Activated CD4-positive, alpha-beta T cell treated with anti-CD3 and anti-CD28 coated beads, Interleukin-2, amount 10 ng/mL, durations not matched to agents 7 days and 5 days (primary cell): ENCODE results near the gene TRIM41. TPM values are rescaled to one million over a fixed set of nuclear protein-coding genes. Genes with fewer than 3 reads are reported as not detected.
A peak's percentile ranks its signal among the peaks of the same experiment; 100 is the strongest.
"Not testable (repeated sequence)": the region's sequence is repeated elsewhere in the genome, so short reads cannot be mapped to it uniquely, and the experiment has no call there.

ENCODE experiments used
- CTCF ChIA-PET: fragments of 350-600 bp; sonication (Branson Sonifier 250); formaldehyde crosslinking; loops from one replicate; lab custom pipeline; 2021; ENCODE audit warnings: antibody characterized with exemption; lab: Charles Lee
- POLR2A ChIA-PET: fragments of 350-600 bp; sonication (Branson Sonifier 250); formaldehyde crosslinking; loops from one replicate; lab custom pipeline; 2021; ENCODE audit warnings: antibody characterized with exemption; lab: Charles Lee
- DNase-seq: peaks from one replicate; pipeline ENCODE4 v3.0.0-alpha.2; 2020
- H3K27ac Mint-ChIP-seq: one replicate; pipeline ENCODE4 v1.8.0; 2021; ENCODE audit warnings: mild to moderate bottlenecking, moderate library complexity, mixed read lengths
- H3K27me3 Mint-ChIP-seq: one replicate; pipeline ENCODE4 v1.8.0; 2021; ENCODE audit warnings: mixed read lengths
- H3K36me3 Mint-ChIP-seq: one replicate; pipeline ENCODE4 v1.8.0; 2021; ENCODE audit warnings: low read depth, mixed read lengths
- H3K4me1 Mint-ChIP-seq: one replicate; pipeline ENCODE4 v1.8.0; 2021; ENCODE audit warnings: mixed read lengths
- H3K4me3 Mint-ChIP-seq: one replicate; pipeline ENCODE4 v1.8.0; 2021; ENCODE audit warnings: mild to moderate bottlenecking, moderate library complexity, mixed read lengths
- H3K9me3 Mint-ChIP-seq: one replicate; pipeline ENCODE4 v1.8.0; 2021; ENCODE audit warnings: mixed read lengths
- total RNA-seq, 2 experiments: library from RNA; stranded (reverse); gene quantifications; one replicate each; pipeline ENCODE4 v1.2.3, GENCODE V29; 2021

The TRIM41 gene
- 10 to 100 TPM; 34.7 to 36.9 TPM for total RNA-seq

- Mint-ChIP-seq H3K27ac (peak within 1 kb of the TSS; percentile 99), H3K36me3 (peaks cover 5% of the 10 kb centered on the region), H3K4me1 (peaks cover 67% of the 10 kb centered on the region), H3K4me3 (peak within 1 kb of the TSS; percentile 97), H3K27me3 (peaks cover 5% of the 10 kb centered on the region), H3K9me3 (no peaks in the 10 kb centered on the region)
- ChIA-PET CTCF (interaction anchor here (0.6 to 2.6 kb wide), 7 partner anchors 8 to 34 kb away, joined by 3 to 13 read pairs (median 4); partner anchors contain the start of gene RACK1), POLR2A (interaction anchor here (1.0 to 2.1 kb wide), 3 partner anchors 12 to 38 kb away, joined by 3 to 10 read pairs (median 4); partner anchors contain the start of genes RACK1 and TRIM52)
- peak; percentile 97 for DNase-seq
Measured at GRCh38 chr5:181223058-181223728, at the start of gene TRIM41. Gene TRIM41, plus strand, starts transcription at chr5:181223281. Its CDS starts 719 bp downstream, at chr5:181224000.

GRCh38 chr5:181173420-181174342 lies 49.4 kb upstream of the TRIM41 start:
- peak overlapping the region; percentile 91 for H3K4me3 Mint-ChIP-seq
- H3K36me3 Mint-ChIP-seq, result peaks cover 2% of the 10 kb centered on the region
- DNase-seq, result peak; percentile 75
- peaks cover 50% of the 10 kb centered on the region for H3K4me1 Mint-ChIP-seq
- H3K9me3 Mint-ChIP-seq, result no peaks in the 10 kb centered on the region
- H3K27ac Mint-ChIP-seq, result peak overlapping the region; percentile 98
- peaks cover 37% of the 10 kb centered on the region for H3K27me3 Mint-ChIP-seq
- CTCF ChIA-PET, result interaction anchor here (0.7 to 3.3 kb wide), 9 partner anchors 9 to 372 kb away, joined by 3 to 22 read pairs (median 4); partner anchors contain the start of genes TRIM52 and TRIM7
- POLR2A ChIA-PET, result interaction anchor here (0.6 to 1.0 kb wide), 5 partner anchors 11 to 1201 kb away, joined by 3 to 4 read pairs (median 3); no protein-coding TSS in a partner anchor

DNA sequence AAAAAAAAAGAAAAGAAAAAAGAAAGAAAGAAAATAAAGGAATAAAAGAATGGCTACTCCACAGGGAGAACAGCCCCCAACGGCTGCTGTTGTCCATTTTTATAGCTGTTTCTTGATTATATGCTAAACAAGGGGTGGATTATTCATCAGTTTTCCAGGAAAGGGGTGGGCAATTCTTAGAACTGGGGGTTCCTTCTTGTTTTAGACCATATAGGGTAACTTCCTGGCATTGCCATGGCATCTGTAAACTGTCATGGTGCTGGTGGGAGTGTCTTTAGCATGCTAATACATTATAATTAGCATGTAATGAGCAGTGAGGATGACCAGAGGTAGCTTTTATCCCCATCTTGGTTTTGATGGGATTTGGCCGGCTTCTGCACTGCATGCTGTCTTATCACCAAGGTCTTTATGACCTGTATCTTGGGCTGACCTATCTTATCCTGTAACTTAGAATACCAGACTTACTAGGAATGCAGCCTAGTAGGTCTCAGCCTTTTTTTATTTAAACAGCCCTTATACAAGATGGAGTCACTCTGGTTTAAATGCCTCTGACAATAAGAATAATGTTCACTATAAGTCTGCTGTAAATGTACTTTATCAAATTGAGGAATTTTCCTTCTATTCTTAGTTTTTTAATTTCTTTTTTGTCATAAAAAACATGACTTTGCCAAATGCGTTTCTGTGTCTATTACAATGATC lies 46.7 kb upstream of the TRIM41 start:
- no peak for DNase-seq
- POLR2A ChIA-PET, result no interaction called here
- H3K9me3 Mint-ChIP-seq, result no peaks in the 10 kb centered on the region
- CTCF ChIA-PET, result interaction anchor here (0.7 kb wide), 1 partner anchor 13 kb away, joined by 5 read pairs; no protein-coding TSS in a partner anchor
- peaks cover 21% of the 10 kb centered on the region for H3K27me3 Mint-ChIP-seq
- no peak overlapping the region for H3K4me3 Mint-ChIP-seq
- H3K36me3 Mint-ChIP-seq, result no peaks in the 10 kb centered on the region
- H3K4me1 Mint-ChIP-seq, result peaks cover 23% of the 10 kb centered on the region
- no peak overlapping the region for H3K27ac Mint-ChIP-seq

DNA sequence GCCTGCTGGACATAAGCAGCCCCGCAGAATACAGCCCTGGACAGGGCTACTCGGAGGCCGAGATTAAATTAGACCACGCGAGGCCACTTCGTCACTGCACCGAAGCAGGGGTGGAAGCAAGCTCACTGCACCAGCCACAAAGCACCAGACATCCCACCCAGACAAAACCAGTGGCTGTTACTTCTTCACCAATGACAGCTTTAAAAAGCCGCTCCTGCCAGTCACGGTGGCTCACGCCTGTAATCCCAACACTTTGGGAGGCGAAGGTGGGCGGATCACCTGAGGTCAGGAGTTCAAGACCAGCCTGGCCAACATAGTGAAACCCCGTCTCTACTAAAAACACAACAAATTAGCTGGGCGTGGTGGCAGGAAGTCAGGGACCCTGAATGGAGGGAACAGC lies 45.5 kb upstream of the TRIM41 start:
- CTCF ChIA-PET, result interaction anchor here (0.7 to 1.0 kb wide), 2 partner anchors 12 to 20 kb away, joined by 3 to 4 read pairs; no protein-coding TSS in a partner anchor
- H3K27ac Mint-ChIP-seq, H3K36me3 Mint-ChIP-seq, H3K9me3 Mint-ChIP-seq, POLR2A ChIA-PET, DNase-seq, H3K4me3 Mint-ChIP-seq: not testable (repeated sequence)
- Mint-ChIP-seq H3K4me1 (peaks cover 22% of the 10 kb centered on the region), H3K27me3 (peaks cover 21% of the 10 kb centered on the region)

DNA sequence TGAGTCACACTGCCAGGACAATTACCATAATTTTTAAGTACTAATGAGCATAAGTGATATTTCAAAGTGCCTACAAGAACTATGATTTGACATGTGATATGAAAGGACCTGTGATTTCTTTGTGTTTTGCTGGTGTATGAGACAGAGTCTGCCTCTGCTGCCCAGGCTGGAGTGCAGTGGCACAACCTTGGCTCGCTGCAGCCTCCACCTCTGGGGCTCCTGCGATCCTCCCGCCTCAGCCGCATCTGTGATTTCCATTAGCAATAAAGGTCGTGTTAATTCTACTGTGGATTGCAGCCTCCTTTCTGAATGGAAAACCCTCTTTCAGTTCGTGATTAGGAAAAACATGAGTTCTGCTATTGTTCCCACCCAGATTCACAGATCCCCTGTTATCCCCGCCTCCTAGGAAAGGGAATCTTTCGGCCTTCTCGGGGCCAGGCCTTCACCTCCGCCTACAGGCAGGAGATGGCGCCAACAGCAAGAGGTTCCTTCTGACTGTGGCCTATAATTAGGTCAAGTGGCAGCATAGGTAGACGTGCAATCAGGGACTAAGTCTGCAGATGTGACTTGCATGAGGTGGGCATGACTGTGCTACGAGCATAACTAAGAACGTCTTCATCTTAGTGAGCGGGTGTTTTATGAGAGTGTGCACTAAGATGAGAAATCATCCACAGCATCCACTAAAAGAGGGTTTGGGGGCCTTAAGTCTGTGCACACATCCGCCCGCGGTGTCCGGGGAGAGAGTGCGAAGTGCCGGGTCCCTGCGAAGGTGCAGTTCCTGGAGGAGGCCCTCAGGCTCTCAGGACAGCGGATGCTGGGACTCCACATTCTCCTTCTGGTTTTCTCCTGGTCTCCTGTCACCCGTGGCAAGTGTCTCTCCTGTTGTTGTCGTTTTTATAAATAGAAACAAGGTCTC lies 41.2 kb upstream of the TRIM41 start:
- ChIA-PET POLR2A (no interaction called here), CTCF (interaction anchor here (0.8 to 1.2 kb wide), 3 partner anchors 9 to 81 kb away, joined by 3 to 4 read pairs (median 4); no protein-coding TSS in a partner anchor)
- H3K9me3 Mint-ChIP-seq, result no peaks in the 10 kb centered on the region
- peaks cover 37% of the 10 kb centered on the region for H3K4me1 Mint-ChIP-seq
- H3K4me3 Mint-ChIP-seq, result peak overlapping the region; percentile 74
- H3K27me3 Mint-ChIP-seq, result peaks cover 8% of the 10 kb centered on the region
- H3K27ac Mint-ChIP-seq, result peak overlapping the region; percentile 14
- DNase-seq, result peak; percentile 64
- H3K36me3 Mint-ChIP-seq, result no peaks in the 10 kb centered on the region

DNA sequence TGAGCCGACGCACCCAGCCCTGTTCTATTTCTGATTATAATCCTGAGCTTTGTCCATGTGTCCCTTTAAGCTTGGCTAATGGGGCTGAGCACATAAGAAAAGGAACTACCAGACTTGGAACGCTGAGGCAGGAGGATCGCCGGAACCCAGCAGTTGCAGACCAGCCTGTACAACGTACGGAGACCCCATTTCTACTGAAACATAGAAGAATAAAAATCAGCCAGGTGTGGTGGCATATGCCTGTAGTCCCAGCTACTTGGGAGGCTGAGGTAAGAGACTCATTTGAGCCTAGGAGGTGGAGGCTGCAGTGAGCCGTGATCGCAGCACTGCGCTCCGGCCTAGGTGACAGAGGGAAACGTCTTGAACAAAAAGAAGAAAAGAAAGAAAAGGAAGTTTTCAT lies 40.4 kb upstream of the TRIM41 start:
- Mint-ChIP-seq H3K4me1 (peaks cover 42% of the 10 kb centered on the region), H3K36me3 (no peaks in the 10 kb centered on the region), H3K4me3 (peak overlapping the region; percentile 74), H3K27ac (peak overlapping the region; percentile 89), H3K27me3 (peaks cover 5% of the 10 kb centered on the region), H3K9me3 (no peaks in the 10 kb centered on the region)
- POLR2A ChIA-PET, result no interaction called here
- CTCF ChIA-PET, result interaction anchor here (0.9 to 1.2 kb wide), 2 partner anchors 9 to 81 kb away, joined by 4 read pairs; no protein-coding TSS in a partner anchor
- no peak for DNase-seq

- POLR2A ChIA-PET, result interaction anchor here (0.6 to 1.3 kb wide), 3 partner anchors 12 to 76 kb away, joined by 3 to 4 read pairs (median 4); partner anchors contain the start of gene TRIM52
- Mint-ChIP-seq H3K4me1 (peaks cover 55% of the 10 kb centered on the region), H3K27ac (peak overlapping the region; percentile 98), H3K27me3 (peaks cover 5% of the 10 kb centered on the region), H3K4me3 (peak overlapping the region; percentile 86), H3K9me3 (no peaks in the 10 kb centered on the region), H3K36me3 (no peaks in the 10 kb centered on the region)
- CTCF ChIA-PET, result interaction anchor here (0.7 to 2.8 kb wide), 27 partner anchors 8 to 381 kb away, joined by 3 to 28 read pairs (median 5); partner anchors contain the start of genes RACK1, TRIM52 and TRIM7
- no peak for DNase-seq
Measured at GRCh38 chr5:181184845-181185216, 38.2 kb upstream of the TRIM41 start.

- no peaks in the 10 kb centered on the region for H3K9me3 Mint-ChIP-seq
- POLR2A ChIA-PET, result no interaction called here
- no peak for DNase-seq
- H3K36me3 Mint-ChIP-seq, result no peaks in the 10 kb centered on the region
- H3K4me1 Mint-ChIP-seq, result peaks cover 61% of the 10 kb centered on the region
- H3K27me3 Mint-ChIP-seq, result peaks cover 2% of the 10 kb centered on the region
- CTCF ChIA-PET, result interaction anchor here (1.5 to 2.8 kb wide), 8 partner anchors 11 to 66 kb away, joined by 5 to 28 read pairs (median 10); partner anchors contain the start of gene TRIM7
- peak overlapping the region; percentile 20 for H3K4me3 Mint-ChIP-seq
- H3K27ac Mint-ChIP-seq, result peak overlapping the region; percentile 41
Measured at GRCh38 chr5:181185560-181185959, 37.5 kb upstream of the TRIM41 start.

- DNase-seq, result no peak
- ChIA-PET CTCF (interaction anchor here (2.8 kb wide), 1 partner anchor 18 kb away, joined by 18 read pairs; no protein-coding TSS in a partner anchor), POLR2A (no interaction called here)
- peaks cover 62% of the 10 kb centered on the region for H3K4me1 Mint-ChIP-seq
- no peaks in the 10 kb centered on the region for H3K9me3 Mint-ChIP-seq
- H3K4me3 Mint-ChIP-seq, result no peak overlapping the region
- H3K27me3 Mint-ChIP-seq, result no peaks in the 10 kb centered on the region
- no peaks in the 10 kb centered on the region for H3K36me3 Mint-ChIP-seq
- no peak overlapping the region for H3K27ac Mint-ChIP-seq
Measured at GRCh38 chr5:181186022-181186421, 37.1 kb upstream of the TRIM41 start.

GRCh38 chr5:181186986-181187499 lies 36.0 kb upstream of the TRIM41 start:
- Mint-ChIP-seq H3K4me3 (no peak overlapping the region), H3K9me3 (no peaks in the 10 kb centered on the region), H3K27ac (peak overlapping the region; percentile 54), H3K27me3 (peaks cover 2% of the 10 kb centered on the region), H3K4me1 (peaks cover 63% of the 10 kb centered on the region), H3K36me3 (peaks cover 3% of the 10 kb centered on the region)
- ChIA-PET CTCF (interaction anchor here (1.6 to 8.3 kb wide), 6 partner anchors 11 to 65 kb away, joined by 3 to 90 read pairs (median 12); partner anchors contain the start of gene TRIM7), POLR2A (no interaction called here)
- no peak for DNase-seq
